Measurements from ENCODE around the gene SAMD4A. TPM values are rescaled to one million over a fixed set of nuclear protein-coding genes. Genes with fewer than 3 reads are reported as not detected.

SAMD4A gene
- total and polyA plus RNA-seq, 2 experiments from 2014 or later = 7.2 to 33.0 TPM

GRCh38 chr14:54828037-54828436 lies 261.1 kb downstream of the SAMD4A start:
- H3K9ac ChIP-seq = no peak overlapping the region
- in situ Hi-C loops (cut with MboI) = no loop called here

GRCh38 chr14:54829486-54830224 lies 262.7 kb downstream of the SAMD4A start:
- in situ Hi-C loops (cut with MboI) = no loop called here
- Histone ChIP-seq H3K79me2 (ENCODE audit: insufficient read depth) (no peaks in the 10 kb centered on the region), H3K4me1 (ENCODE audit: insufficient read depth) (no peaks in the 10 kb centered on the region), H3F3A (ENCODE audit: insufficient read depth) (no peaks in the 10 kb centered on the region), H3K27me3 (replicated peaks; ENCODE audit: insufficient read depth) (no peaks in the 10 kb centered on the region; the same call in 1 of the 2 replicates), H3K9me2 (ENCODE audit: insufficient read depth) (no peaks in the 10 kb centered on the region), H3K9ac (no peak overlapping the region), H3K27ac (no peak overlapping the region), H3K4me3 (no peak overlapping the region), H4K20me1 (ENCODE audit: insufficient read depth) (no peaks in the 10 kb centered on the region), H3K4me2 (ENCODE audit: unreplicated experiment) (no peak overlapping the region), H3K9me3 (ENCODE audit: low read depth) (no peaks in the 10 kb centered on the region), H3K36me3 (ENCODE audit: low read depth) (no peaks in the 10 kb centered on the region), H2AFZ (no peak overlapping the region)
- no peak for TF ChIP-seq EZH2phosphoT487 (IDR thresholded peaks at IDR 0.05; ENCODE audit: insufficient read depth, low read depth)
- 34 to 40% methylated on average over 8 of the region's 8 CpGs for WGBS, 2 experiments (ENCODE audit: low coverage in 1 of 2, low lambda C conversion rate in 2 of 2, missing lambda C conversion rate in 2 of 2)
- DNase-seq = no peak

More at GRCh38 chr14:54828037-54828436, 261.1 kb downstream of the SAMD4A start:
- H3K4me3 ChIP-seq = no peak overlapping the region
- H3K79me2 ChIP-seq (ENCODE audit: insufficient read depth) = no peaks in the 10 kb centered on the region
- no peaks in the 10 kb centered on the region for H4K20me1 ChIP-seq (ENCODE audit: insufficient read depth)
- H3K4me1 ChIP-seq (ENCODE audit: insufficient read depth) = no peaks in the 10 kb centered on the region
- 81 to 95% methylated on average over 1 of the region's 1 CpG for WGBS, 2 experiments (ENCODE audit: low coverage in 1 of 2, low lambda C conversion rate in 2 of 2, missing lambda C conversion rate in 2 of 2)
- H2AFZ ChIP-seq = no peak overlapping the region
- DNase-seq = no peak
- no peaks in the 10 kb centered on the region for H3K9me2 ChIP-seq (ENCODE audit: insufficient read depth)
- H3K27me3 ChIP-seq (replicated peaks; ENCODE audit: insufficient read depth) = no peaks in the 10 kb centered on the region; the same call in 1 of the 2 replicates
- no peaks in the 10 kb centered on the region for H3K36me3 ChIP-seq (ENCODE audit: low read depth)
- no peak for TF ChIP-seq EZH2phosphoT487 (IDR thresholded peaks at IDR 0.05; ENCODE audit: insufficient read depth, low read depth)
- TF ChIP-seq EZH2 (IDR thresholded peaks at IDR 0.05; ENCODE audit: insufficient read depth, poor library complexity, severe bottlenecking) = no peak
- H3K4me2 ChIP-seq (ENCODE audit: unreplicated experiment) = no peak overlapping the region
- H3K27ac ChIP-seq = no peak overlapping the region
- H3F3A ChIP-seq (ENCODE audit: insufficient read depth) = no peaks in the 10 kb centered on the region
- H3K9me3 ChIP-seq (ENCODE audit: low read depth) = no peaks in the 10 kb centered on the region

- no peaks in the 10 kb centered on the region for H3K4me1 ChIP-seq (ENCODE audit: insufficient read depth)
- no peak overlapping the region for H2AFZ ChIP-seq
- H3K9me3 ChIP-seq (ENCODE audit: low read depth) = no peaks in the 10 kb centered on the region
- no peaks in the 10 kb centered on the region for H4K20me1 ChIP-seq (ENCODE audit: insufficient read depth)
- no peak overlapping the region for H3K4me3 ChIP-seq
- no peaks in the 10 kb centered on the region for H3K9me2 ChIP-seq (ENCODE audit: insufficient read depth)
- H3K27me3 ChIP-seq (replicated peaks; ENCODE audit: insufficient read depth) = no peaks in the 10 kb centered on the region; the same call in 1 of the 2 replicates
- no peaks in the 10 kb centered on the region for H3K36me3 ChIP-seq (ENCODE audit: low read depth)
- in situ Hi-C loops (cut with MboI) = no loop called here
- TF ChIP-seq EZH2phosphoT487 (IDR thresholded peaks at IDR 0.05; ENCODE audit: insufficient read depth, low read depth) (no peak), EZH2 (IDR thresholded peaks at IDR 0.05; ENCODE audit: insufficient read depth, poor library complexity, severe bottlenecking) (no peak)
- WGBS, 2 experiments (ENCODE audit: low coverage in 1 of 2, low lambda C conversion rate in 2 of 2, missing lambda C conversion rate in 2 of 2) = 71 to 72% methylated on average over 4 of the region's 4 CpGs
- no peak overlapping the region for H3K9ac ChIP-seq
- H3K4me2 ChIP-seq (ENCODE audit: unreplicated experiment) = no peak overlapping the region
- no peaks in the 10 kb centered on the region for H3F3A ChIP-seq (ENCODE audit: insufficient read depth)
- no peak for DNase-seq
- no peaks in the 10 kb centered on the region for H3K79me2 ChIP-seq (ENCODE audit: insufficient read depth)
- H3K27ac ChIP-seq = no peak overlapping the region
Measured at GRCh38 chr14:54830650-54831049, 263.7 kb downstream of the SAMD4A start.

- Histone ChIP-seq H3K4me3 (no peak overlapping the region), H3K4me2 (ENCODE audit: unreplicated experiment) (no peak overlapping the region), H3K9me2 (ENCODE audit: insufficient read depth) (no peaks in the 10 kb centered on the region), H3K4me1 (ENCODE audit: insufficient read depth) (no peaks in the 10 kb centered on the region), H3K9ac (no peak overlapping the region), H3K79me2 (ENCODE audit: insufficient read depth) (no peaks in the 10 kb centered on the region), H3F3A (ENCODE audit: insufficient read depth) (no peaks in the 10 kb centered on the region), H4K20me1 (ENCODE audit: insufficient read depth) (no peaks in the 10 kb centered on the region), H3K9me3 (ENCODE audit: low read depth) (no peaks in the 10 kb centered on the region), H3K36me3 (ENCODE audit: low read depth) (no peaks in the 10 kb centered on the region), H3K27ac (no peak overlapping the region), H3K27me3 (replicated peaks; ENCODE audit: insufficient read depth) (no peaks in the 10 kb centered on the region), H2AFZ (no peak overlapping the region)
- DNase-seq = no peak
- TF ChIP-seq EZH2 (IDR thresholded peaks at IDR 0.05; ENCODE audit: insufficient read depth, poor library complexity, severe bottlenecking) (no peak), EZH2phosphoT487 (IDR thresholded peaks at IDR 0.05; ENCODE audit: insufficient read depth, low read depth) (no peak)
- in situ Hi-C loops (cut with MboI) = no loop called here
Measured at GRCh38 chr14:54834081-54834480, 267.2 kb downstream of the SAMD4A start.
